Stimulated activated naive B cell treated with anti-CD40 and anti-IgM and Interleukin-4, amounts not matched to agents 10 μg/mL and 1 μg/mL and 100 μg/mL, for 72 hours (primary cell): ENCODE data around the gene AFF3.
A peak's percentile ranks its signal among the peaks of the same experiment; 100 is the strongest.
"Not testable (repeated sequence)": the region's sequence is repeated elsewhere in the genome, so short reads cannot be mapped to it uniquely, and the experiment has no call there.

Source experiments
- ATAC-seq, 2 donors: fragments of 150-1000 bp; cut with Tn5 transposase; replicated peaks; 2 replicates each; pipeline ENCODE4 v1.10.0; 2021; ENCODE audit warnings: moderate library complexity in 1 of 2
- DNase-seq: peaks from one replicate; pipeline ENCODE4 v3.0.0; 2021
- H3K27ac Mint-ChIP-seq: one replicate; pipeline ENCODE4 v1.8.0; 2022; ENCODE audit warnings: mild to moderate bottlenecking, mixed read lengths
- H3K27me3 Mint-ChIP-seq, 2 donors: one replicate each; pipeline ENCODE4 v1.8.0; 2022; ENCODE audit warnings: mixed read lengths in 2 of 2
- H3K36me3 Mint-ChIP-seq, 2 donors: one replicate each; pipeline ENCODE4 v1.8.0; 2022; ENCODE audit warnings: mixed read lengths in 2 of 2, mild to moderate bottlenecking in 1 of 2
- H3K4me1 Mint-ChIP-seq, 2 donors: one replicate each; pipeline ENCODE4 v1.8.0; 2022; ENCODE audit warnings: mixed read lengths in 2 of 2, mild to moderate bottlenecking in 1 of 2
- H3K4me3 Mint-ChIP-seq, 2 donors: one replicate each; pipeline ENCODE4 v1.8.0; 2022; ENCODE audit warnings: mild to moderate bottlenecking in 2 of 2, mixed read lengths in 2 of 2, moderate library complexity in 1 of 2
- H3K9me3 Mint-ChIP-seq, 2 donors: one replicate each; pipeline ENCODE4 v1.8.0; 2022; ENCODE audit warnings: mixed read lengths in 2 of 2, mild to moderate bottlenecking in 1 of 2

The AFF3 gene

DNA sequence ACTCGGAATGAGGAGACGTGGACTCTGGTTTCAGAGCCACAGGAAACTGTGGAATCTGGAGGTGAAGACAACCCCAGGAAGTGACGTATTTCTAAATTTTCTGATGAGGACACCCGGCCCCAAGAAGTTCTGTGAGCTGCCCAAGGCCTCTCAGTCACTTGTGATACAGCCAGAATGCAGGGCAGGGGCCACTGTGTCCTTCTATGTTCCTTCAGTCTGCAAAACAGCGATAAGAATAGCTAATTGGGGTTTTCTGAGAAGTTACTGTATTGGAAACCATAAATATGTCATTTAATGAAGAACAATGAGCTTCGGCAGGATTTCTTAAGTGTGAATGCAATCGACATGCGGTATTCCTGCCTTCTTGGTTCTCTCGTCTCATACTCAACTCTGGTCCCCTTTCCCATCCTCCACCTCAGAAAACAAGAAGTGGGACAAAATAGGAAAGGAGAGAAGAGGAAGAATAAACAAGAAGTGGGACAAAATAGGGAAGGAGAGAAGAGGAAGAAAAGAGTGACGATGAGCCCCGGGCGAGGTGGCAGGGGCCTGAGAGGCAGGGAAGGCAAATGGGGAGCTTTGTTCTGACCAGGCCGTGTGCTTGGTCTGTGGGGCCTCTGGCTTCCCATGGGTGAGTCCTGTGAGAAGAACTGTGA is 370.6 kb downstream of the AFF3 start:
- Mint-ChIP-seq H3K4me3 (peak overlapping the region; percentile 40 to 73), H3K4me1 (peaks cover 37 to 80% of the 10 kb centered on the region in 2 donors), H3K9me3 (peaks cover 3 to 8% of the 10 kb centered on the region in 2 donors), H3K27me3 (no peaks in the 10 kb centered on the region), H3K36me3 (peaks cover 47 to 76% of the 10 kb centered on the region in 2 donors), H3K27ac (peak overlapping the region; percentile 93)
- no peak for DNase-seq
- ATAC-seq = no peak

DNA sequence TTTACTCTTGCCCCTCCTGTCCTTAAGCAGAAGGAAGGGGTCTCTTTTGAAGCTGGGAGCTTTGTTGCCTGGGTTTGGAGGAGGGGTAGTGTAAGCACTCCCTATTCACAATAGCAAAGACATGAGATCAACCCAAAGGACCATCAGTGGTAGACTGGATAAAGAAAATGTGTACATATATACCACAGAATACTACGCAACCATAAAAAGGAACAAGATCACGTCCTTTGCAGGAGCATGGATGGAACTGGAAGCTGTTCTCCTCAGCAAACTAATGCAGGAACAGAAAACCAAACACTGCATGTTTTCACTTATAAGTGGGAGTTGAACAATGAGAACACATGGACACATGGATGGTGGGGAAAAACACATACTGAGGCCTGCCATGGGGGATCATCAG is 371.5 kb downstream of the AFF3 start:
- peaks cover 3 to 8% of the 10 kb centered on the region in 2 donors for H3K9me3 Mint-ChIP-seq
- H3K27me3 Mint-ChIP-seq = no peaks in the 10 kb centered on the region
- no peak overlapping the region for H3K27ac Mint-ChIP-seq
- peaks cover 45 to 73% of the 10 kb centered on the region in 2 donors for H3K36me3 Mint-ChIP-seq
- ATAC-seq (no peak), DNase-seq (no peak)
- H3K4me1 Mint-ChIP-seq = peaks cover 34 to 73% of the 10 kb centered on the region in 2 donors
- no peak overlapping the region for H3K4me3 Mint-ChIP-seq

DNA sequence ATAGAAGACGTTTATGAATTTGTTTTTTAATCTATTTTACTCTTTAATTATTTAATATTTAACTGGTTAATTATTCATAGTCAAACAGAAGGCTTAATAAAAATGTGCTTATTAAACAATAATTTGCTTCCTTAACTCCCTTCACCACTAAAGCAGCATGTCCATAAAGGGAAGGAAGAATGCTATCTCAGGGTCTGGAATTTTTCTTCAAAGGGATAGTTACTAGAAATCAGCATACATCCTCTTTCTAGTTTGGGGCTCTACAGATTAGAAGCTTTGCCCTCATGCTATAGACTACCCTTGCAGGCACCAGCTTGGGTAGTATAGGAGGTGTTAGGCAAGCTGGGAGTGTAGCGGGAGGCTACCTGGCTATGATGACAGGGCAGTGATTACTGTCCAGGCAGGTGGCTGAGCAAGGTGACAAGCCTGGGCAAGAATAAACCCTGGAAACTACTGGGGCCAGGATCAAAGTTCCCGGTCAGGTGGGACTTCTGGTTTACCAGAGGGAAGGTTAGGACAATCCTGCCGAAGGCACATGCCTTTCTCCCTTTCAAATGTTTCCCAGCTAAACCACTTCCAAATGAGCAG is 376.6 kb downstream of the AFF3 start:
- H3K4me3 Mint-ChIP-seq = no peak overlapping the region
- peaks cover 0 to 2% of the 10 kb centered on the region in 2 donors for H3K9me3 Mint-ChIP-seq

DNA sequence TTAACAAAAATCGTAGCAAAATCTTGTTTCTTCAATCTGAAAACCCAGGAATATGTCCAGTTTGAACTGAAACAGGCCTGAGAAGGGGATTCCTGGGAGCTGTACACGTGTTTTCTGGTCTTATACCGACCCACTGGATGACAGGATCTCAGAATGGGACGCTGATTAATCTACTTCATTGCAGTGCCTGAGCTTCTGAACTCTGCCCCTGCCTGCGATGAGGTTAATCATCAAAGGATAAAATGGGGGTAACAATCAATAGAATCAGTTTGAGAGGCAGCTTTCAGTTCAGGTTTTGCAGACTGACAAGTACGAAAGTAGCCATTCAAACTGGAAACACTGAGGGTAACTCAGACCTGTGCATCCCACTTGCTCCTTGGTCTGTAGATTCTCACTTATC is 378.6 kb downstream of the AFF3 start:
- ATAC-seq (no peak), DNase-seq (no peak)
- H3K27me3 Mint-ChIP-seq = no peaks in the 10 kb centered on the region
- no peak overlapping the region for H3K4me3 Mint-ChIP-seq
- H3K4me1 Mint-ChIP-seq = peaks cover 15 to 21% of the 10 kb centered on the region in 2 donors
- peaks cover 10 to 32% of the 10 kb centered on the region in 2 donors for H3K36me3 Mint-ChIP-seq
- peak overlapping the region; percentile 59 for H3K27ac Mint-ChIP-seq
- H3K9me3 Mint-ChIP-seq = no peaks in the 10 kb centered on the region

More for the DNA sequence above, 376.6 kb downstream of the AFF3 start:
- H3K27me3 Mint-ChIP-seq = no peaks in the 10 kb centered on the region
- H3K27ac Mint-ChIP-seq = no peak overlapping the region
- ATAC-seq = no peak
- H3K4me1 Mint-ChIP-seq = peaks cover 14 to 35% of the 10 kb centered on the region in 2 donors
- no peak for DNase-seq
- peaks cover 22 to 48% of the 10 kb centered on the region in 2 donors for H3K36me3 Mint-ChIP-seq

DNA sequence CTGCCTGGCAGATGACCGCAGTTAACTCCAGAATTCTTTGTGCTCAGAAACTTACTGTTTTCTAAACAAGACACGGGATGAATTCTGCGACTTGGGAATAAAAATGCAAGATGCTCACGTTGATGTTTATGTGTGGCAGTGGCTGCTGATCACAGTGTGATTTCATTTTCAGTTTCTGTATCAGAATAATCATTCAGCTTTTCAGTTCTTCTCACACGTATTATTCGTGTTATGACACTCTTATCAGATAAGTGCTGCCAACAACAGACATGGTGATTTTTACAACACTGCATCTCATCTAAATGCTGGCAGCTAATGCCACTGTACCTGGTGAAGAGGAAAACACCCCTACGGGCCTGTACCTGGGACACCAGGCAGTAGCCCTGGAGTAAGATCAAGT is 379.7 kb downstream of the AFF3 start:
- H3K27ac Mint-ChIP-seq = peak overlapping the region; percentile 42
- peaks cover 7 to 28% of the 10 kb centered on the region in 2 donors for H3K36me3 Mint-ChIP-seq
- no peaks in the 10 kb centered on the region for H3K9me3 Mint-ChIP-seq
- no peak overlapping the region for H3K4me3 Mint-ChIP-seq
- DNase-seq (no peak), ATAC-seq (no peak)
- H3K4me1 Mint-ChIP-seq = peaks cover 12 to 18% of the 10 kb centered on the region in 2 donors
- no peaks in the 10 kb centered on the region for H3K27me3 Mint-ChIP-seq

DNA sequence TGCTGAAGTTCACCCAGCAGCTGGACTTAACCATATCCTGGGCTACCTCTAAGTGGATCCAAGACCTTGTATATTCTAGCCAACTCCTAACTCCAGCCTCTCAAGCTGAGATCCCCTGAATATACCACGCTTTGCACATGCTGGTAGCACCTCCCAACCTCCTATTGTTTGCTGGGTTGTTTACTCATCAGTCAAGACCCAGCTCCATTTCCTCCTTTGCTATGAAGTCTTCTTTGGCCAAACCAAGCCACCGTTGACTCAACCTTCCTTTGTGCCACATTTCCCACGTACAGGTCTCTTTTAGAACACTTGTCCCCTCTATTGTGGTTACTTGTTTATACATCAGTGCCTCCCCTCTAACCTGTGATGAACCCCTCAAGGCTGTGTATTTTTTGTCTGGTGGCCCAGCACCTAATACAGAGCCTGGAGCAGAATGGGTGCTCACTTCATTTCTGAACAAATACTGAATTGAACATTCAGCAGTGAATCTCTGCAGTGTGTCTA is 384.7 kb downstream of the AFF3 start:
- ATAC-seq = peak; percentile 57 to 76
- Mint-ChIP-seq H3K9me3 (no peaks in the 10 kb centered on the region), H3K27ac (no peak overlapping the region), H3K27me3 (no peaks in the 10 kb centered on the region), H3K36me3 (peaks cover 11 to 33% of the 10 kb centered on the region in 2 donors), H3K4me1 (peaks cover 22 to 37% of the 10 kb centered on the region in 2 donors), H3K4me3 (no peak overlapping the region)
- DNase-seq = no peak

DNA sequence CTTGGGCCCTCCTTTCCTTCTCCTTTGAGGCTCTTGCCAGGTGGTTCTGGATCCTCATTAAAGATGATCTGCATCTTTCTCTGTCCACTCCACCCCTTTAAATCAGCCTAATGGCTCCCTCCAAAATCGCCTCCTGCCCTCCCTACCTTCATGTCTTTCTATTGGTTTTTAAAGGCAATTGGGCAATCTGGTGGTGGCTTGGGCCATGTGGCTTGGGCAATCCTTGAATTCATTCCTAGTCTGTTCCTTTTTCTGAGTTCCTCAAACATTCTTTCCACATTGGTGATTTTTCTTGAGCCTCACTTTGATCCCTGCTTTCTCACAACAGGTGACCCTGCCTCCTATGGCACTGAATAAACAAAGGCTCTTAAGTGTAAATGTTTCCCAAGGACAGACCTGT is 386.3 kb downstream of the AFF3 start:
- H3K4me3 Mint-ChIP-seq = no peak overlapping the region
- no peaks in the 10 kb centered on the region for H3K9me3 Mint-ChIP-seq
- no peaks in the 10 kb centered on the region for H3K27me3 Mint-ChIP-seq
- H3K4me1 Mint-ChIP-seq = peaks cover 17 to 27% of the 10 kb centered on the region in 2 donors
- peaks cover 8 to 27% of the 10 kb centered on the region in 2 donors for H3K36me3 Mint-ChIP-seq
- no peak for DNase-seq
- H3K27ac Mint-ChIP-seq = no peak overlapping the region
- no peak for ATAC-seq

DNA sequence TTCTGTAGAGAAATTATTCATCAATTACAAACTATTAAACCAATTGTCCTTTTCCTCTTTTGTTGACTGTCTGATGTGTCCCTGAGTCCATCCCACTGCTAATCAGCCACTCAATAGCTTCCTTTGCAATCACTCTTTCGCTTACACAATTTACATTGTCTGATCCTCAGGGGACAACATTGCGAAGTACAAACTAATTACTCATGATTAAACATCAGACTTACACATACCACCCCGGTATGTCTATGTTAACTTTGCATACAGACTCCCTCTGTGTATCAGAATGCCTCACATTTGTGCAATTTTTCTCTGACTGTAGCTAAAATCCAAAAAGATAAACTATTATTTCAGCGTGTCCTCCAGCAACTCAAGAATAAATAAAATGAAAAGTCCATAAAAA is 388.2 kb downstream of the AFF3 start:
- ATAC-seq (no peak), DNase-seq (no peak)

DNA sequence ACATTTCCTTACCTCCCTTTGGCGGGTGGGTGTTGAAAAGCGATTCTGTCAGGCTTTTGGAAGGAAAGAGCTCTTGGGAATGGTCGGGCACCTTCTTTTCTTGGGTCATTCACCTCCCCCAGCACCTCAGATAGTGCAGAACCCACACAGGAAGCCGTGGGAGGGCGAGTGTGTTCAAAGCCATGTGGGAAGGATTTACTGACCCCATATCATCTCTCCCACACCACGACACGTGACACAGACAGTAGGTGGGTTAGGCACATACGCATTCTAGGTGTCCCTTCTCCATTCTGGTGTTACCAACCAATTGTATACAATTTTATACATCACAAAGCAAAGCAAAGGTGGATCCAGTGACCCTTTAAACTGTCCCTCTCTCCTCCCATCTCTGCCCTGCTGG is 388.9 kb downstream of the AFF3 start:
- peak overlapping the region; percentile 38 for H3K27ac Mint-ChIP-seq

More for the DNA sequence above, 388.2 kb downstream of the AFF3 start:
- Mint-ChIP-seq H3K27me3 (no peaks in the 10 kb centered on the region), H3K4me3 (no peak overlapping the region), H3K4me1 (peaks cover 12 to 19% of the 10 kb centered on the region in 2 donors), H3K9me3 (no peaks in the 10 kb centered on the region), H3K27ac (peak overlapping the region; percentile 11), H3K36me3 (peaks cover 10 to 26% of the 10 kb centered on the region in 2 donors)

DNA sequence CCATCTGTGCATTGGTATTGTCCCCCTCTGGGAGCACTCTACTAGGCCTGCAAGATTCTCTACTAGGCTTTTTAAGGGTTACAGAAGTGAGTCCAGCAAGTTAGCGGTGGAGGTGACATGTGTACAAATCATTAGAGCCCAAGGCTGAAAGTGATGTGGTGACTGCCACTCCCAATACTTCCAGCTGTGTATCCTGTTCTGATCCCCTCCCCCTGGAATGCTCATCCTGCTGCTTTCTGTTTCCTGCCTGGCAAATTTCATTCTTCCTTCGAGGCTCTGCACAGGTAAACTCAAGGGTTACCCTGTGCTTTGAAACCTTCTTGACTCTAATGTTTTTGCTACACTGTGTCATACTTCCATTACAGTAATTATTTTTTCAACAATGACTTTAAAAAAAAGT is 394.0 kb downstream of the AFF3 start:
- no peak for ATAC-seq
- H3K4me1 Mint-ChIP-seq = peaks cover 1% of the 10 kb centered on the region in 2 donors
- no peaks in the 10 kb centered on the region for H3K27me3 Mint-ChIP-seq

More for the DNA sequence above, 388.9 kb downstream of the AFF3 start:
- DNase-seq = no peak
- Mint-ChIP-seq H3K36me3 (peaks cover 10 to 29% of the 10 kb centered on the region in 2 donors), H3K27me3 (no peaks in the 10 kb centered on the region), H3K9me3 (no peaks in the 10 kb centered on the region), H3K4me3 (no peak overlapping the region), H3K4me1 (peaks cover 12 to 19% of the 10 kb centered on the region in 2 donors)
- ATAC-seq = no peak

DNA sequence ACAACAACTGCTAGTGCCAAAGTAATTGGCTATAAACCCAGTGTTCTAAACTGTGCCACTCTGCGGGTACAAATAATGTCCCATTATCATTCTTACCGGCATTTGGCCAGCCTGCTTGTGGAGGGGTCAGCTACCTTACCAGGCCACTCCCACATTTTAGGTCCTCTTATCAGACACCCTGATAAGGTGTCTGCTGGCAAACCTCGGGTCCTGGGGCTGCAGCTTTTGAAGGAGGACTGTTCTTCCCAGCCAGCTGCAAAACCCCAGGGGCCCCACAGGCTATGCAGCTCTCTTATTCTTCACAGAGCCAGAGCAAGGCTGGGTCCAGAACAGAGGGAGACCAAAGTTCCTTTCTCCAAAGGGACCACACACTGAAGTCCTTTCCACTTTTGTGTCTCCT is 394.5 kb downstream of the AFF3 start:
- no peak overlapping the region for H3K27ac Mint-ChIP-seq
- no peak for DNase-seq
- no peak for ATAC-seq

More for the DNA sequence above, 394.0 kb downstream of the AFF3 start:
- Mint-ChIP-seq H3K36me3 (peaks cover 32 to 43% of the 10 kb centered on the region in 2 donors), H3K27ac (no peak overlapping the region), H3K4me3 (no peak overlapping the region), H3K9me3 (no peaks in the 10 kb centered on the region)
- DNase-seq = no peak

DNA sequence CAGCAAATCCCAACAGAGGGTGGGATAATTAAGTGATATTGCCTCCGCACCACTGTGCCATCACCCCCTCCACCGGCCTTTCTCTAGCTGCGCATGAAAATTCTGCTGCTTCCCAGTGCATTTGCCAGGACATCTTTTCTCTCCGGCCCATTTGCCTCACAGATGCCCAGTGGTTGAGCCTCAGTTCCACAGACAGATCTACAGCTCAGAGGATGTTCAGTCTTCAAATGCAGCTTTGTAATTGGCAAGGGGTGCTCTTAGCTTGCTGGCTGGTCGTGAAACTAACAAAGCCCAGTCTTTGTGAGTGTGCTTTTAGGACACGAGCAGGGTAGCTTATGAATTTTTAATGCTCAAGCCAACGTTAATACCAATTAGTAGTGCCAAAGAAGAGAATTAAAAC is 399.2 kb downstream of the AFF3 start:
- H3K27ac Mint-ChIP-seq = peak overlapping the region; percentile 47
- H3K4me1 Mint-ChIP-seq = peaks cover 2 to 4% of the 10 kb centered on the region in 2 donors
- ATAC-seq (no peak), DNase-seq (no peak)
- H3K36me3 Mint-ChIP-seq = peaks cover 51 to 66% of the 10 kb centered on the region in 2 donors
- no peaks in the 10 kb centered on the region for H3K9me3 Mint-ChIP-seq
- no peak overlapping the region for H3K4me3 Mint-ChIP-seq
- no peaks in the 10 kb centered on the region for H3K27me3 Mint-ChIP-seq

More for the DNA sequence above, 394.5 kb downstream of the AFF3 start:
- Mint-ChIP-seq H3K9me3 (no peaks in the 10 kb centered on the region), H3K4me1 (peaks cover 0 to 3% of the 10 kb centered on the region in 2 donors), H3K4me3 (no peak overlapping the region), H3K27me3 (no peaks in the 10 kb centered on the region), H3K36me3 (peaks cover 37 to 48% of the 10 kb centered on the region in 2 donors)

DNA sequence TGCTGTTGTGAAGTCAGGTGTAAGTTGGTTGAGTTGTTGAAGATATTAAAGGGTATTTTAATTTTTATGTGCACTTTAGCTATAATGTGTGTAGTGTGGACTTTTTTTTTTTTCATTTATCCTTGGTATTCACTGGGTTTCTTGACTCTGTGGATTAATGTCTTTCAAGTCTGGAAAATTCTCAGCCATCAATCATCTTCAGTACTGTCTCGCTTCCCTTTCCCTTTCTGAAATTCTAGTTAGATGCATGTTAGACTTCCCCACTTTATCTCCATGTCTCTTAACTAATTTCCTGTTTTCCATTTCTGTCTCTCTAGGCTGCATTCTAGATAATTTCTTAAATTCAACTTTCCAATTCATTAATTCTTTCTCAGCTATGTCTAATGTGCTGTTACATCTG is 404.9 kb downstream of the AFF3 start:
- no peak for DNase-seq
- Mint-ChIP-seq H3K4me3 (no peak overlapping the region), H3K9me3 (no peaks in the 10 kb centered on the region), H3K27me3 (no peaks in the 10 kb centered on the region), H3K4me1 (peaks cover 7 to 12% of the 10 kb centered on the region in 2 donors), H3K36me3 (peaks cover 27 to 51% of the 10 kb centered on the region in 2 donors), H3K27ac (peak overlapping the region; percentile 2)
- no peak for ATAC-seq

DNA sequence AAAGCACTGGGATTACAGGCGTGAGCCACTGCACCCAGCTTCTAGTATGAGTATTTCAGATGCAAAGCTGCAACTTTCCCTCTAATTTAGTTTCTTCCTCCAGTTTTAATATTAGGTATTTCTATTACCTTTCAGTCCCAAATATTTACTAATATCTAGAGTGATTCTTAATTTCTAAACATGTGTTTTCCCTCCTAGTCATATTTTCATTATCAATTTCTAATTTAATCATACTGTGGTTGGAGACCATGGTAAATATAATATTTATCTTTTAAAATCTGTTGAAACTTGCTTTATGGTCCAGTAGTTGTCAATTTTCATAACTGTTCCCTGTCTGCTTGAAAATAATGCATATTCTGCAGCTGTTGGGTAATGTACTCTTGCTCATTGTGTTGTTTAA is 406.6 kb downstream of the AFF3 start:
- H3K27me3 Mint-ChIP-seq = no peaks in the 10 kb centered on the region

DNA sequence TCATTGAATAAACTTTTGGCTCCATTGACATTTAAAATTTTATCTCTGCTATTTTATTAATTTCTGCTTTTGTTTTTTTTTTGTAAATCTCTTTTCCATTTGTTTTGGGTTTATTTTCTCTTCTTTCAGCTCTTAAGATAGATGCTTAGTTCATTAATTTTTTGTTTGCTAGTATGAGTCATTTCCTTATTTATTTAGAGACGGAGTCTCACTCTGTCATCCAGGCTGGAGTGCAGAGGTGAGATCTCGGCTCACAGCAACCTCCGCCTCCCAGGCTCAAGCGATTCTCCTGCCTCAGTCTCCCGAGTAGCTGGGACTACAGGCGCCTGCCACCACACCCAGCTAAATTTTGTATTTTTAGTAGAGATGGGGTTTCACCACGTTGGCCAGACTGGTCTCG is 407.1 kb downstream of the AFF3 start:
- peak overlapping the region; percentile 32 for H3K27ac Mint-ChIP-seq

More for the DNA sequence above, 406.6 kb downstream of the AFF3 start:
- DNase-seq (no peak), ATAC-seq (no peak)
- Mint-ChIP-seq H3K4me3 (no peak overlapping the region), H3K4me1 (peaks cover 7 to 12% of the 10 kb centered on the region in 2 donors), H3K27ac (peak overlapping the region; percentile 32), H3K36me3 (peaks cover 11 to 34% of the 10 kb centered on the region in 2 donors), H3K9me3 (no peaks in the 10 kb centered on the region)

More for the DNA sequence above, 407.1 kb downstream of the AFF3 start:
- not testable (repeated sequence) for DNase-seq, H3K4me3 Mint-ChIP-seq, ATAC-seq, H3K9me3 Mint-ChIP-seq, H3K27me3 Mint-ChIP-seq
- H3K36me3 Mint-ChIP-seq = peaks cover 9 to 32% of the 10 kb centered on the region in 2 donors
- H3K4me1 Mint-ChIP-seq = peaks cover 7 to 12% of the 10 kb centered on the region in 2 donors
